ENCODE results near the gene DOK3.

- TF ChIP-seq CTCF (IDR thresholded peaks at IDR 0.05) (no peak), POLR2A (IDR thresholded peaks at IDR 0.05) (no peak)
Observed at GRCh38 chr5:177471610-177472356, 37.8 kb downstream of the DOK3 start.
